PC-9 (cell line): ENCODE data around the gene ZNF638.

Source experiments
- EZH2 ChIP-seq: fragments of 200-600 bp; sonication (generic); IDR thresholded peaks from 2 replicates; pipeline ENCODE4 v1.8.0; 2017; ENCODE audit warnings: antibody characterized with exemption, low read depth
- TF ChIP-seq, protein P1 (sequence below): fragments of 200-600 bp; sonication (generic); conservative IDR thresholded peaks from 2 replicates; pipeline ENCODE4 v1.6.1; 2017; ENCODE audit warnings: mixed run types, antibody characterized with exemption, mild to moderate bottlenecking, moderate library complexity

GRCh38 chr2:71402427-71402826 lies 70.8 kb downstream of the ZNF638 start:
- TF ChIP-seq, protein P1, sequence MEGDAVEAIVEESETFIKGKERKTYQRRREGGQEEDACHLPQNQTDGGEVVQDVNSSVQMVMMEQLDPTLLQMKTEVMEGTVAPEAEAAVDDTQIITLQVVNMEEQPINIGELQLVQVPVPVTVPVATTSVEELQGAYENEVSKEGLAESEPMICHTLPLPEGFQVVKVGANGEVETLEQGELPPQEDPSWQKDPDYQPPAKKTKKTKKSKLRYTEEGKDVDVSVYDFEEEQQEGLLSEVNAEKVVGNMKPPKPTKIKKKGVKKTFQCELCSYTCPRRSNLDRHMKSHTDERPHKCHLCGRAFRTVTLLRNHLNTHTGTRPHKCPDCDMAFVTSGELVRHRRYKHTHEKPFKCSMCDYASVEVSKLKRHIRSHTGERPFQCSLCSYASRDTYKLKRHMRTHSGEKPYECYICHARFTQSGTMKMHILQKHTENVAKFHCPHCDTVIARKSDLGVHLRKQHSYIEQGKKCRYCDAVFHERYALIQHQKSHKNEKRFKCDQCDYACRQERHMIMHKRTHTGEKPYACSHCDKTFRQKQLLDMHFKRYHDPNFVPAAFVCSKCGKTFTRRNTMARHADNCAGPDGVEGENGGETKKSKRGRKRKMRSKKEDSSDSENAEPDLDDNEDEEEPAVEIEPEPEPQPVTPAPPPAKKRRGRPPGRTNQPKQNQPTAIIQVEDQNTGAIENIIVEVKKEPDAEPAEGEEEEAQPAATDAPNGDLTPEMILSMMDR = no peak
- TF ChIP-seq EZH2 = no peak
